Breast epithelium (tissue), 4 donors: ENCODE measurements around the gene YEATS4. TPM values are rescaled to one million over a fixed set of nuclear protein-coding genes. Genes with fewer than 3 reads are reported as not detected.
"Not testable (repeated sequence)": the region's sequence is repeated elsewhere in the genome, so short reads cannot be mapped to it uniquely, and the experiment has no call there.

Experiments
- DNase-seq, 2 donors: peaks; one replicate each; pipeline ENCODE4 v3.0.0-alpha.2; 2019; ENCODE audit warnings: low spot score in 2 of 2
- H3K27ac ChIP-seq, 2 donors: fragments of 200-600 bp; sonication (generic) in 1 of 2; one replicate each; pipeline ENCODE4 v1.5.1; 2016 to 2019; ENCODE audit warnings: mild to moderate bottlenecking in 1 of 2
- H3K27me3 ChIP-seq, 2 donors: fragments of 200-600 bp; sonication (generic) in 1 of 2; one replicate each; pipeline versions ENCODE4 v1.5.1 to v1.6.0; 2017 to 2019; ENCODE audit warnings: control low read depth in 1 of 2, mild to moderate bottlenecking in 1 of 2
- H3K36me3 ChIP-seq: fragments of 200-600 bp; one replicate; pipeline ENCODE4 v1.5.1; 2019
- H3K4me1 ChIP-seq, 2 donors: fragments of 200-600 bp; sonication (generic); one replicate each; pipeline ENCODE4 v1.5.1; 2016 to 2019; ENCODE audit warnings: control low read depth in 1 of 2
- H3K4me3 ChIP-seq, 3 donors: fragments of 200-600 bp; sonication (generic); 1 replicate in 2 of 3; 2 replicates in 1 of 3; pipeline ENCODE4 v1.5.1; 2016 to 2019; ENCODE audit warnings: mild to moderate bottlenecking in 3 of 3, moderate library complexity in 2 of 3
- H3K9me3 ChIP-seq, 2 donors: fragments of 200-600 bp; sonication (generic) in 1 of 2; one replicate each; pipeline ENCODE4 v1.5.1; 2016 to 2019; ENCODE audit warnings: control low read depth in 1 of 2
- CTCF ChIP-seq, 3 donors: fragments of 450-650 bp; IDR thresholded peaks; one replicate each; pipeline ENCODE4 v1.5.1; 2016 to 2017; ENCODE audit warnings: antibody characterized with exemption in 3 of 3, mild to moderate bottlenecking in 3 of 3, moderate library complexity in 3 of 3
- POLR2A ChIP-seq: fragments of 450-650 bp; IDR thresholded peaks from one replicate; pipeline ENCODE4 v1.6.1; 2016; ENCODE audit warnings: antibody characterized with exemption, mild to moderate bottlenecking, moderate library complexity
- POLR2AphosphoS5 ChIP-seq, 3 donors: sonication (generic); formaldehyde crosslinking; IDR thresholded peaks; one replicate each; pipeline ENCODE4 v1.6.1; 2017; ENCODE audit warnings: antibody characterized with exemption in 3 of 3
- intact Hi-C: fragments of 100-400 bp; cut with DNase I; formaldehyde crosslinking; loops from one replicate; pipeline ENCODE4 v1.15.1; 2023; ENCODE audit warnings: low total_unique reads
- total RNA-seq, 3 donors: library from RNA; depleted of rRNA; stranded (reverse); fragments of >200 nt; gene quantifications; one replicate each; pipeline ENCODE4 v1.1.0, GENCODE V29; 2016

Gene YEATS4
- total RNA-seq: 10 to 100 TPM; 13.8 to 23.0 (median 16.1) TPM

DNA sequence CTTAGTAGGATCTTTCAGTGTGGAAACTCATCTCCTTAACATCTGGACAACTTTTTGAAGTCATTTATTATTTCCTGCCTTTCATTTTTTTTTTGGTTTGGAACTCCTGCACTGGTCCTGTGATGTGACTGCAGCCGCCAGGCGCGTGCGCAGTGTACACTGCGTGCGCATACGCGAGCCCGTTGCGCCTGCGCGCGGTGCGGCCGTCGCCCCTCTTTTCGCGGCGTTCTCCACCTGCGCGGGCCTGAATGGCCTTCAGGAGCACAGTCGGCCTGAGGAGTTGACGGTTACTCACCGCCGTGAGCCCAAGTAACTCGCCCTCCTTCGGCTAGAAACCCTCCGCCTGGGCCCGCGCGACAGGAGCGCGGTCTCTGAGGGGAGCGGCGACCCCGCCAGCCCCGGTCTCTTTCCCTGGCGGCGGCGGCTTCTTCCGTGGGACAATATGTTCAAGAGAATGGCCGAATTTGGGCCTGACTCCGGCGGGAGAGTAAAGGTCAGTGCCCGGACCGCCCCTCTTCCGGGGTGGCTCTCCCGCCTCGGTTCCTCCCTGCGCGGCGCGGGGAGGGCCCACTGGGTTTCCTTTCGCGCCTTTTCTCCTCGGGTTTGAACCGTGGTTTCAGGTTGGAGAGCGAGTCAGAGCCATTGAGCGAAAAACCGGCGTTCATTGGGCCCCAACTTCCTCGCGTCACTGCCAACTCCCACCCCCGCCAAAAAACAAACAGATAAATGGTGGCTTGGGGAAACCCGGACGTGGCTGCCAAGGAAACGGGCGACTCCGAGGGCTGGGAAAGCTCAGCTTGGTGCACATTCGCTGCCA is at the start of gene YEATS4:
TSS of gene YEATS4 (plus strand) at position 213 of the 817 bp plus-strand sequence. CDS start at position 443, 230 bp downstream.
- peaks cover 0 to 7% of the 10 kb centered on the region in 2 donors for H3K4me1 ChIP-seq
- H3K36me3 ChIP-seq: no peaks in the 10 kb centered on the region
- DNase-seq: peak; percentile 73 to 82
- H3K4me3 ChIP-seq: peak within 1 kb of the TSS; percentile 65 to 87 (median 73)
- intact Hi-C loops: no loop called here
- peak within 1 kb of the TSS; percentile 92 to 96 for H3K27ac ChIP-seq
- peak in 1 of 3 donors; percentile 31 for TF ChIP-seq CTCF (IDR thresholded peaks at IDR 0.05)
- peak; percentile 63 to 84 (median 81) for TF ChIP-seq POLR2AphosphoS5 (IDR thresholded peaks at IDR 0.05)
- peak; percentile 20 for TF ChIP-seq POLR2A
- H3K27me3 ChIP-seq: no peaks in the 10 kb centered on the region
- H3K9me3 ChIP-seq: no peaks in the 10 kb centered on the region

DNA sequence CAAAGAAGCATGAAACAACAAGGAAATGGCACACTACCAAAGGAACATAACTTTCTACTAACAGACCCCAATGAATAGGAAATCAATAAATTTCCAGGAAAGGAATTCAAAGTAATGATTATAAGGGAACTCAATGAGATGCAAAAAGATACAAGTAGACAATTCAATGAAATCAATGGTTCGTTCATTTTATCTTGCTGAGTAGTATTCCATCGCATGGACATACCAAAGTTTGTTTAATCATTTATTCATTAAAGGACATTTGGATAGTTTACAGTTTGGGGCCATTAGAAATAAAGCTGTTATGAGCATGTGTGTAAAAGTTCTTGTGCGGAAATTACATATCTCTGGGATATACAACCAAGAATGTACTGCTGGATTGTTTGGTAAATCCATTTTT is 46.3 kb upstream of the YEATS4 start:
- H3K4me1 ChIP-seq: no peaks in the 10 kb centered on the region
- H3K27ac ChIP-seq: no peak overlapping the region
- H3K36me3 ChIP-seq: no peaks in the 10 kb centered on the region
- H3K4me3 ChIP-seq: no peak overlapping the region
- H3K9me3 ChIP-seq: peaks cover 0 to 8% of the 10 kb centered on the region in 2 donors
- intact Hi-C loops: no loop called here
- no peak for TF ChIP-seq POLR2AphosphoS5 (IDR thresholded peaks at IDR 0.05)
- no peak for TF ChIP-seq POLR2A
- no peak for TF ChIP-seq CTCF (IDR thresholded peaks at IDR 0.05)
- H3K27me3 ChIP-seq: no peaks in the 10 kb centered on the region
- no peak for DNase-seq

- H3K4me1 ChIP-seq, H3K36me3 ChIP-seq, DNase-seq, H3K9me3 ChIP-seq, H3K27me3 ChIP-seq, H3K27ac ChIP-seq, intact Hi-C loops, H3K4me3 ChIP-seq: not testable (repeated sequence)
Measured at GRCh38 chr12:69316784-69317183, 42.8 kb upstream of the YEATS4 start.

GRCh38 chr12:69317233-69317632 is 42.3 kb upstream of the YEATS4 start:
- intact Hi-C loops, H3K4me3 ChIP-seq, H3K27ac ChIP-seq, H3K36me3 ChIP-seq, DNase-seq, H3K9me3 ChIP-seq, H3K4me1 ChIP-seq, H3K27me3 ChIP-seq: not testable (repeated sequence)

- no peaks in the 10 kb centered on the region for H3K36me3 ChIP-seq
- no peaks in the 10 kb centered on the region for H3K27me3 ChIP-seq
- no peaks in the 10 kb centered on the region for H3K4me1 ChIP-seq
- no peak overlapping the region for H3K4me3 ChIP-seq
- H3K27ac ChIP-seq: no peak overlapping the region
- intact Hi-C loops: no loop called here
- TF ChIP-seq POLR2A (no peak), POLR2AphosphoS5 (IDR thresholded peaks at IDR 0.05) (no peak), CTCF (IDR thresholded peaks at IDR 0.05) (no peak)
- DNase-seq: no peak
- peaks cover 4 to 8% of the 10 kb centered on the region in 2 donors for H3K9me3 ChIP-seq
Measured at GRCh38 chr12:69318225-69318624, 41.3 kb upstream of the YEATS4 start.

DNA sequence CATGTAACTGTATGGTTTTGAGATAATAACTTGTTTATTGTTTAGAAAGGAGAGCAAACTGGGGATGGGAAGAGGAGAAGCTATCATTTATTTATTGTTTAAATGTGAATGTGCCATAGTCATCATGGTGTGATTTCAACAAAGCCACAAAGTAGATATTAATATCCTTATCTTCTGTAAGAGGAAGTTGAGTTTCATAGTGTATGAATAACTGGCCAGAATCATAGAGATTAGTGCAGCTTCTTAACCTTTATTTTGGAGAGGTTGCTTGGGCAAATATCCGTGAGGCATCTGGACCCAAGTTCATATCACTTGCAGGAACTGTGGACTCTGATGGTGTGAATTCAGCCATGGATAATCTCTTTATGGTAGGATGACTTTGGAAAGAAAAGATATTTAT is 38.2 kb upstream of the YEATS4 start:
- no peak overlapping the region for H3K4me3 ChIP-seq
- TF ChIP-seq CTCF (IDR thresholded peaks at IDR 0.05) (no peak), POLR2AphosphoS5 (IDR thresholded peaks at IDR 0.05) (no peak)
- no peak overlapping the region for H3K27ac ChIP-seq
- no peaks in the 10 kb centered on the region for H3K36me3 ChIP-seq
- H3K27me3 ChIP-seq: no peaks in the 10 kb centered on the region
- intact Hi-C loops: no loop called here
- H3K4me1 ChIP-seq: no peaks in the 10 kb centered on the region
- DNase-seq: no peak
- H3K9me3 ChIP-seq: peaks cover 4 to 8% of the 10 kb centered on the region in 2 donors
